Stimulated activated naive B cell treated with anti-CD40 and anti-IgM and Interleukin-4, amounts not matched to agents 10 μg/mL and 1 μg/mL and 100 μg/mL, for 72 hours (primary cell): ENCODE results near the gene RFTN1.
A peak's percentile ranks its signal among the peaks of the same experiment; 100 is the strongest.
"Not testable (repeated sequence)": the region's sequence is repeated elsewhere in the genome, so short reads cannot be mapped to it uniquely, and the experiment has no call there.

Source experiments
- ATAC-seq, 2 donors: fragments of 150-1000 bp; cut with Tn5 transposase; replicated peaks; 2 replicates each; pipeline ENCODE4 v1.10.0; 2021; ENCODE audit warnings: moderate library complexity in 1 of 2
- DNase-seq: peaks from one replicate; pipeline ENCODE4 v3.0.0; 2021
- H3K27ac Mint-ChIP-seq: one replicate; pipeline ENCODE4 v1.8.0; 2022; ENCODE audit warnings: mild to moderate bottlenecking, mixed read lengths
- H3K27me3 Mint-ChIP-seq, 2 donors: one replicate each; pipeline ENCODE4 v1.8.0; 2022; ENCODE audit warnings: mixed read lengths in 2 of 2
- H3K36me3 Mint-ChIP-seq, 2 donors: one replicate each; pipeline ENCODE4 v1.8.0; 2022; ENCODE audit warnings: mixed read lengths in 2 of 2, mild to moderate bottlenecking in 1 of 2
- H3K4me1 Mint-ChIP-seq, 2 donors: one replicate each; pipeline ENCODE4 v1.8.0; 2022; ENCODE audit warnings: mixed read lengths in 2 of 2, mild to moderate bottlenecking in 1 of 2
- H3K4me3 Mint-ChIP-seq, 2 donors: one replicate each; pipeline ENCODE4 v1.8.0; 2022; ENCODE audit warnings: mild to moderate bottlenecking in 2 of 2, mixed read lengths in 2 of 2, moderate library complexity in 1 of 2
- H3K9me3 Mint-ChIP-seq, 2 donors: one replicate each; pipeline ENCODE4 v1.8.0; 2022; ENCODE audit warnings: mixed read lengths in 2 of 2, mild to moderate bottlenecking in 1 of 2

Gene RFTN1

DNA sequence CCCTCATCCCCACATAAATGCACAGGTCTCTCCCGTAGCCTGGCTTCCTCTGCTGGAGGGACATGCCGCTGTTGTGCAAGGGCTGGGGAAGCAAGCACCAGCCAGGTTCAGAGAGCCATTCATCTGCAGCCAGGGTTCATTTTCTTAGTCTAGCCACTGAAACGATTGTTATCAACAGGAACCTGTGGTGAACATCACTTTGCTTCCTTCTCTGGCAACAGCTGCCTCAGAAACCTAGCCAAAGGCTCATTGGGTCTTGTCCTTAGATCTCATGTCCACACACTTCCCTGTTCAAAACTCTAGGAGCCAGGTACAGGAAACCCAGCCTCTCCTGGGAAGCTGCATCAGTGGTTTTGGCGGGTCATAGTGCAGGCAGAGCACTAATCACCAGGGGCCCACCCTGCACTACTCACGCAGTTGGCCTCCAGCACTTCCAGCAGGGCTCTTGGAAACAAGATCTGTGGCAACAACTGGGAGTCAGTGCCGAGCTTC is 201.5 kb downstream of the RFTN1 start:
- DNase-seq (no peak), ATAC-seq (peak; percentile 36 to 48)
- Mint-ChIP-seq H3K36me3 (peaks cover 50 to 65% of the 10 kb centered on the region in 2 donors), H3K9me3 (no peaks in the 10 kb centered on the region), H3K27ac (peak overlapping the region; percentile 79), H3K27me3 (no peaks in the 10 kb centered on the region), H3K4me1 (peaks cover 41 to 58% of the 10 kb centered on the region in 2 donors), H3K4me3 (peak overlapping the region; percentile 50 to 55)

GRCh38 chr3:16310486-16310885 is 203.0 kb downstream of the RFTN1 start:
- H3K4me3 Mint-ChIP-seq, result peak overlapping the region in 1 of 2 donors; percentile 10
- peaks cover 36 to 46% of the 10 kb centered on the region in 2 donors for H3K4me1 Mint-ChIP-seq
- H3K27ac Mint-ChIP-seq, result peak overlapping the region; percentile 88
- not testable (repeated sequence) for DNase-seq, ATAC-seq, H3K27me3 Mint-ChIP-seq, H3K9me3 Mint-ChIP-seq
- peaks cover 42 to 60% of the 10 kb centered on the region in 2 donors for H3K36me3 Mint-ChIP-seq

- no peaks in the 10 kb centered on the region for H3K27me3 Mint-ChIP-seq
- peak; percentile 85 to 86 for ATAC-seq
- no peak for DNase-seq
- peak overlapping the region; percentile 88 for H3K27ac Mint-ChIP-seq
- peak overlapping the region; percentile 8 to 35 for H3K4me3 Mint-ChIP-seq
- H3K9me3 Mint-ChIP-seq, result no peaks in the 10 kb centered on the region
- peaks cover 44 to 55% of the 10 kb centered on the region in 2 donors for H3K4me1 Mint-ChIP-seq
- H3K36me3 Mint-ChIP-seq, result peaks cover 50 to 69% of the 10 kb centered on the region in 2 donors
Observed at GRCh38 chr3:16309558-16309957, 203.9 kb downstream of the RFTN1 start.

GRCh38 chr3:16308727-16309126 is 204.8 kb downstream of the RFTN1 start:
- no peak for DNase-seq
- no peaks in the 10 kb centered on the region for H3K27me3 Mint-ChIP-seq
- H3K4me1 Mint-ChIP-seq, result peaks cover 44 to 57% of the 10 kb centered on the region in 2 donors
- H3K9me3 Mint-ChIP-seq, result no peaks in the 10 kb centered on the region
- no peak overlapping the region for H3K27ac Mint-ChIP-seq
- no peak overlapping the region for H3K4me3 Mint-ChIP-seq
- peaks cover 51 to 72% of the 10 kb centered on the region in 2 donors for H3K36me3 Mint-ChIP-seq
- no peak for ATAC-seq

GRCh38 chr3:16307832-16308531 is 205.5 kb downstream of the RFTN1 start:
- no peaks in the 10 kb centered on the region for H3K9me3 Mint-ChIP-seq
- H3K27ac Mint-ChIP-seq, result peak overlapping the region; percentile 79
- DNase-seq (no peak), ATAC-seq (no peak)
- no peaks in the 10 kb centered on the region for H3K27me3 Mint-ChIP-seq
- H3K4me3 Mint-ChIP-seq, result no peak overlapping the region
- H3K36me3 Mint-ChIP-seq, result peaks cover 48 to 70% of the 10 kb centered on the region in 2 donors
- H3K4me1 Mint-ChIP-seq, result peaks cover 46 to 53% of the 10 kb centered on the region in 2 donors

DNA sequence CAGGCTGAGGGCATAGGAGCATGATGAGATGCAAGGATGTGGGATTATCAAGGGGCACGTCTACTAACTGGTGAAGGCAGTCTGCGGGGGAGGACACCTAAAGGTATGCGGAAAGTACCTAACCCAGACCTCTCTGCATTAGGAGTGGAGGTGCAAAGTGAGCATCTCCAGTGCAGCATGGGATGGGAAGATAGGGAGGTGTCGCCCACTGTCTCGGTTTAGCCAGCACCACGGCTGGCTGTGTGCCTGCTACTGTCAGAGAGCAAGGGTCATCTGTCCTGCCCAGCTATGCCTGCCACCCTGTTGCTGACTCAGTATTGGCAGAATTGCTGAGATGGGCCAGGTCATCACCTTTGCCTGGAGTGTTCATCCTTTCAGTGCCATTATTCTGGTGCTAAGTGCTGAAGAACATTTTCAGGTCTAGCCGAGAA is 208.4 kb downstream of the RFTN1 start:
- Mint-ChIP-seq H3K4me3 (peak overlapping the region; percentile 4 to 14), H3K27me3 (no peaks in the 10 kb centered on the region), H3K9me3 (no peaks in the 10 kb centered on the region), H3K27ac (peak overlapping the region; percentile 91), H3K36me3 (peaks cover 38 to 71% of the 10 kb centered on the region in 2 donors), H3K4me1 (peaks cover 47 to 53% of the 10 kb centered on the region in 2 donors)
- ATAC-seq, result peak; percentile 3
- no peak for DNase-seq

DNA sequence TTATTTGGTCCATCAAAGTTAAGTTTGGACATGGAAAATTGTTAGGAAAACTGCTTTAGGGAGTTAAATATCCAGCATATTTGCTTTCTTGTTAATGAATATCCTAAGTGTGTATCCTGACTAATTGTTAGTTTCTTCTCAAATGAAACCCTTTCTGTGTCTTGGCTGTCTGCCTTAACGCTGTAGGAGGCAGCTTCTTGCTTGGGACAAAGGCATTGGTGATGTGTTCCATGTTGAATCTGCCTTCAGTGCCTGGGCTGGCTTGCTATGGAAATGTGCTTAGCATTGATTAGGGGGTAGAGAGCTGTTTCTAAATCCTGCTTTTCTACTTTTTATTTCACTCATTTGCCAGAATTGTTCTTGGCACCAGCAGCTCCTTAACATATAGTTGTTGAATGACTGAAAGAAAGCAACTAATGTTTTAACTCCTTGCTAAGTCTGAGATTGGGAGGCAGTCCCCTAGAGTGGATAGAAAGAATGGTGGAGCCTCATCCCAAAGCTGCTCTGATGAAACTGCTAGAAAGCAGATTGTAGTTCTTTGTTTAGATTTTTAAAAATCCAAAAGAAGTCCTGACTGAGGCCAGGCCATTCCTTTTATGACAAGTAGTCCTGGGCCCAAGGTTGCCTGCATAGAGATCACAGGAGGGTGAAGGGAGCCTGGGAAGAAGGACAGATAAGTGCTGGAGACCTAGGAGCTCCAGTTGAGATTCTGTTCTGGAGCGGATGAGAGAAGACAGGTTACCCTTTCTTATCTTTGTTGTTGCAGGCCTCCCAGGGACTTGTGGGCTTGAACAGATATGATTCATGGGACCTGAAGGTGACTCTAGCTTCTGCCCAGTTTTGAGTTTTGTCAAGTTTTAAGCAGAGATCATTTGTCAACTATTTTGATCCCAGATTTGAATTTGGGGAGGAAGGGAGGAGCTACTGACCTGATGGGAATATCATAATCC is 209.2 kb downstream of the RFTN1 start:
- Mint-ChIP-seq H3K27me3 (no peaks in the 10 kb centered on the region), H3K36me3 (peaks cover 33 to 67% of the 10 kb centered on the region in 2 donors), H3K27ac (peak overlapping the region; percentile 91), H3K9me3 (no peaks in the 10 kb centered on the region), H3K4me3 (peak overlapping the region; percentile 4 to 14), H3K4me1 (peaks cover 44 to 53% of the 10 kb centered on the region in 2 donors)
- DNase-seq (no peak), ATAC-seq (no peak)

DNA sequence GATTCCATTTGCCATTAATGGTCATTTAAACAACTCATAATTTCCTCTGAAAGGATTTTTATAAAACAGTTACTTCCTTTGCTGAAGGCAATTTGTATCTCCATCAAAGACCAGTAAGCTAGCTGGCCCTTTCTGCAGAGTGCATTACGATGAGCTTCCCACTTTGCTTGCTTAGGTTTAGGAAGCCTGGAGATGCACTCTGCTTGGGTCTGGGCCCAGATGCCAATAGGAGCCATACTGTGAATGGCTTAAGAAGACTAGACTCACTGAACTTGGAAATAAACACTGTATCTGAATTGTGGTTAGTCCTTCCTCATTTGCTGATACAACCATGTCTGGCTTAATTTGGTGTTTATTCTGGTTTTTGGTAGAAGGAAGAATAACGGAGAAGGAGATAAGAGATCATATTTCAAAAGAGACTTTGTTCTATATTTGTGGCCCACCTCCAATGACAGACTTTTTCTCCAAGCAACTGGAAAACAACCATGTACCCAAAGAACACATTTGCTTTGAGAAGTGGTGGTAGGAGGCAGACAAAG is 210.4 kb downstream of the RFTN1 start:
- H3K27ac Mint-ChIP-seq, result peak overlapping the region; percentile 59
- H3K4me1 Mint-ChIP-seq, result peaks cover 47 to 56% of the 10 kb centered on the region in 2 donors
- no peaks in the 10 kb centered on the region for H3K9me3 Mint-ChIP-seq
- H3K36me3 Mint-ChIP-seq, result peaks cover 36 to 73% of the 10 kb centered on the region in 2 donors
- peak overlapping the region in 1 of 2 donors; percentile 27 for H3K4me3 Mint-ChIP-seq
- no peak for DNase-seq
- ATAC-seq, result no peak
- H3K27me3 Mint-ChIP-seq, result no peaks in the 10 kb centered on the region

DNA sequence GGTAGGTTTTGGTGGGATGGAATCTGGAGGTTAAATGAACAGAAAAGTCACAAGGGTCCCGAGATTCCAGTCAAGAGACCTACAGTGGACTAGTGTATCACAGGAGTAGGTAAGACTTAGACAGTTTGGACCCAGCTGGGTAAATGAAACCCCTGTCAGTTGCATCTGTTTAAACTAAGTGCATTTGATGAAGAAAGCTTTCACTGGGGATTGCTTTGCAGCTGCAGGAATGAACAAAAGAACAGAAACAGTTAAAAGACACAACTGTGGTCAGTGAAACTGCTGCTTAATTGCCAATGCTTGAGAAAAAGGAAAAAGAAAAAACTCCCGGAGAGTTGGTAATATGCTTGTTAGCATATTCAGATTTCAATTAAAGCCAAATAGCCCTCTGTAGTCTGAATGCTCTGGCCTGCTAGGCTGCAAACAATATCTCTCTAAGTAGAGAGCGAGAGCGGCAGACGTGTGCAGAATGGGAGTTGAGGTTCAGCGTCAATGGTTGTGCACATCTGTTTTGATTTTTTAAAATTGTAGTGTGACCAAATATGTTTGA is 211.3 kb downstream of the RFTN1 start:
- Mint-ChIP-seq H3K27ac (peak overlapping the region; percentile 42), H3K4me3 (no peak overlapping the region), H3K27me3 (no peaks in the 10 kb centered on the region), H3K4me1 (peaks cover 45 to 54% of the 10 kb centered on the region in 2 donors), H3K9me3 (no peaks in the 10 kb centered on the region), H3K36me3 (peaks cover 32 to 69% of the 10 kb centered on the region in 2 donors)
- ATAC-seq, result no peak
- DNase-seq, result no peak

GRCh38 chr3:16301507-16301906 is 212.0 kb downstream of the RFTN1 start:
- Mint-ChIP-seq H3K9me3 (no peaks in the 10 kb centered on the region), H3K4me3 (peak overlapping the region in 1 of 2 donors; percentile 51), H3K27me3 (no peaks in the 10 kb centered on the region), H3K27ac (peak overlapping the region; percentile 91), H3K36me3 (peaks cover 34 to 69% of the 10 kb centered on the region in 2 donors), H3K4me1 (peaks cover 43 to 54% of the 10 kb centered on the region in 2 donors)
- DNase-seq, result no peak
- ATAC-seq, result no peak

DNA sequence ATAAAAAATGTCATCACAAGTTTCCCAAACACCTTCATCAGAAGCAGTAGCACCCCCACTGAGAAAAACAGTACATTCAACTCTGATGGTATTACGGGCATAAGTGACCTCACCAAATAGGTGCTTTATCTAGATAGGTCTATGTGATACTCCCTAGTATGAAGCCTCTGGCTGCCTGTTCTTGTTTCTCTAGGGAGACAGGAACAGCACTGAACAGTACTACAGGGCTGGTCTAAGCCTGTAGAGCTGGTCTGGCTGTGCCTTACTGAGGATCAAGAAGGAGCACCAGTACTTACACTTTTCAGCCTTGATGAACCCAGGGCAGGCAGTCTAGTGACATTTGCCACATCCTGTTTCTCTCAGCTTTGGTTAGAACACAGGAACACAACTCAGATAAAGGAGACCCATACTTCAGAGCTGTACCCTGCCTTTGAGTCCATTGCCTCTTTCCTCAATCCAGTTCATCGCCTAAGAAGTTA is 212.6 kb downstream of the RFTN1 start:
- no peaks in the 10 kb centered on the region for H3K27me3 Mint-ChIP-seq
- peaks cover 43 to 54% of the 10 kb centered on the region in 2 donors for H3K4me1 Mint-ChIP-seq
- peak overlapping the region; percentile 50 to 51 for H3K4me3 Mint-ChIP-seq
- no peaks in the 10 kb centered on the region for H3K9me3 Mint-ChIP-seq
- H3K36me3 Mint-ChIP-seq, result peaks cover 39 to 72% of the 10 kb centered on the region in 2 donors
- DNase-seq (no peak), ATAC-seq (peak; percentile 59 to 69)
- peak overlapping the region; percentile 91 for H3K27ac Mint-ChIP-seq

GRCh38 chr3:16300307-16300706 is 213.2 kb downstream of the RFTN1 start:
- Mint-ChIP-seq H3K36me3 (peaks cover 42 to 74% of the 10 kb centered on the region in 2 donors), H3K4me1 (peaks cover 44 to 55% of the 10 kb centered on the region in 2 donors), H3K4me3 (no peak overlapping the region), H3K27me3 (no peaks in the 10 kb centered on the region), H3K9me3 (no peaks in the 10 kb centered on the region), H3K27ac (no peak overlapping the region)
- DNase-seq (no peak), ATAC-seq (peak; percentile 69)

GRCh38 chr3:16299746-16300145 is 213.8 kb downstream of the RFTN1 start:
- ATAC-seq (no peak), DNase-seq (no peak)
- H3K36me3 Mint-ChIP-seq, result peaks cover 37 to 72% of the 10 kb centered on the region in 2 donors
- H3K27me3 Mint-ChIP-seq, result no peaks in the 10 kb centered on the region
- H3K4me1 Mint-ChIP-seq, result peaks cover 42 to 50% of the 10 kb centered on the region in 2 donors
- peak overlapping the region; percentile 31 for H3K27ac Mint-ChIP-seq
- no peak overlapping the region for H3K4me3 Mint-ChIP-seq
- no peaks in the 10 kb centered on the region for H3K9me3 Mint-ChIP-seq
